ENCODE measurements around the gene SORL1-AS1.

SORL1-AS1 gene

GRCh38 chr11:121488170-121488569, 35.4 kb upstream of the SORL1-AS1 start:
- H3K9me3 ChIP-seq (ENCODE audit: low read depth, low read length) = no peaks in the 10 kb centered on the region

DNA sequence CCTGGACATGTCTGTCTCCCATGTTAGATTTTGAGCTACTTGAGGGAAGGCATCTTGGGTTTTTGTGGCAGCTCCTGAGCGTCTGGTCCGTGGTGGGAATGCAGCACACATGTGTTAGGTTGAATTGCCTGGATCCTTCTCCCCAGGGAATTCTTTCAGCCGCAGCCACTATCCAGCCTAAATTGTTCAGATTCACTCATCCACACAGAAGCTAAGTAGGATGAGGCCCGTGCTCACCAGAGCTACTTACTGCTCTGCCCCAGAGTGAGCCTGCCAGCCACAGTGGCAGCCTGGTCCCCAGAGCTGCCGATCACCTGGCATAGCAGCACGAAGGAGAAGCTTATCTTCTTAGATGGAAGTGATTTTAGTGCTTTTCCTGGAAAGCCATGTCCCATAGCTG, 34.4 kb upstream of the SORL1-AS1 start:
- Histone ChIP-seq H3K27ac (ENCODE audit: low read depth, low read length) (no peak overlapping the region), H3K79me2 (ENCODE audit: insufficient read depth, low read length) (no peaks in the 10 kb centered on the region), H3K4me2 (ENCODE audit: insufficient read depth, low read length) (no peak overlapping the region), H3K4me3 (ENCODE audit: insufficient read depth, low read length) (no peak overlapping the region), H3K4me1 (ENCODE audit: insufficient read depth, low read length) (no peaks in the 10 kb centered on the region), H2AFZ (ENCODE audit: low read length) (no peak overlapping the region), H3K9me3 (ENCODE audit: low read depth, low read length) (no peaks in the 10 kb centered on the region), H3K36me3 (ENCODE audit: insufficient read depth, low read length) (no peaks in the 10 kb centered on the region), H4K20me1 (ENCODE audit: insufficient read depth, low read length) (no peaks in the 10 kb centered on the region), H3K27me3 (ENCODE audit: insufficient read depth, low read length) (no peaks in the 10 kb centered on the region)
- DNase-seq (ENCODE audit: insufficient read length, low spot score, missing footprints) = no peak
- no peak for TF ChIP-seq CTCF (IDR thresholded peaks at IDR 0.05; ENCODE audit: extremely low read depth, low read depth, low read length)

More at GRCh38 chr11:121488170-121488569, 35.4 kb upstream of the SORL1-AS1 start:
- Histone ChIP-seq H3K27ac (ENCODE audit: low read depth, low read length) (no peak overlapping the region), H3K79me2 (ENCODE audit: insufficient read depth, low read length) (no peaks in the 10 kb centered on the region), H3K4me3 (ENCODE audit: insufficient read depth, low read length) (no peak overlapping the region), H3K36me3 (ENCODE audit: insufficient read depth, low read length) (no peaks in the 10 kb centered on the region), H3K27me3 (ENCODE audit: insufficient read depth, low read length) (no peaks in the 10 kb centered on the region), H3K4me1 (ENCODE audit: insufficient read depth, low read length) (no peaks in the 10 kb centered on the region), H3K4me2 (ENCODE audit: insufficient read depth, low read length) (no peak overlapping the region), H4K20me1 (ENCODE audit: insufficient read depth, low read length) (no peaks in the 10 kb centered on the region), H2AFZ (ENCODE audit: low read length) (no peak overlapping the region)
- no peak for TF ChIP-seq CTCF (IDR thresholded peaks at IDR 0.05; ENCODE audit: extremely low read depth, low read depth, low read length)
- no peak for DNase-seq (ENCODE audit: insufficient read length, low spot score, missing footprints)

GRCh38 chr11:121486054-121486453, 33.3 kb upstream of the SORL1-AS1 start:
- no peaks in the 10 kb centered on the region for H3K27me3 ChIP-seq (ENCODE audit: insufficient read depth, low read length)
- no peaks in the 10 kb centered on the region for H4K20me1 ChIP-seq (ENCODE audit: insufficient read depth, low read length)
- no peak for DNase-seq (ENCODE audit: insufficient read length, low spot score, missing footprints)
- no peaks in the 10 kb centered on the region for H3K9me3 ChIP-seq (ENCODE audit: low read depth, low read length)
- H2AFZ ChIP-seq (ENCODE audit: low read length) = no peak overlapping the region
- H3K4me1 ChIP-seq (ENCODE audit: insufficient read depth, low read length) = no peaks in the 10 kb centered on the region
- H3K27ac ChIP-seq (ENCODE audit: low read depth, low read length) = no peak overlapping the region
- H3K79me2 ChIP-seq (ENCODE audit: insufficient read depth, low read length) = no peaks in the 10 kb centered on the region
- H3K4me2 ChIP-seq (ENCODE audit: insufficient read depth, low read length) = no peak overlapping the region
- no peak overlapping the region for H3K4me3 ChIP-seq (ENCODE audit: insufficient read depth, low read length)
- TF ChIP-seq CTCF (IDR thresholded peaks at IDR 0.05; ENCODE audit: extremely low read depth, low read depth, low read length) = no peak
- H3K36me3 ChIP-seq (ENCODE audit: insufficient read depth, low read length) = no peaks in the 10 kb centered on the region

GRCh38 chr11:121485216-121485615, 32.4 kb upstream of the SORL1-AS1 start:
- no peak overlapping the region for H2AFZ ChIP-seq (ENCODE audit: low read length)
- H3K4me3 ChIP-seq (ENCODE audit: insufficient read depth, low read length) = no peak overlapping the region
- H4K20me1 ChIP-seq (ENCODE audit: insufficient read depth, low read length) = no peaks in the 10 kb centered on the region
- H3K9me3 ChIP-seq (ENCODE audit: low read depth, low read length) = no peaks in the 10 kb centered on the region
- no peaks in the 10 kb centered on the region for H3K79me2 ChIP-seq (ENCODE audit: insufficient read depth, low read length)
- H3K27me3 ChIP-seq (ENCODE audit: insufficient read depth, low read length) = no peaks in the 10 kb centered on the region
- no peaks in the 10 kb centered on the region for H3K4me1 ChIP-seq (ENCODE audit: insufficient read depth, low read length)
- no peak overlapping the region for H3K27ac ChIP-seq (ENCODE audit: low read depth, low read length)
- H3K36me3 ChIP-seq (ENCODE audit: insufficient read depth, low read length) = no peaks in the 10 kb centered on the region
- no peak for DNase-seq (ENCODE audit: insufficient read length, low spot score, missing footprints)
- no peak overlapping the region for H3K4me2 ChIP-seq (ENCODE audit: insufficient read depth, low read length)
- no peak for TF ChIP-seq CTCF (IDR thresholded peaks at IDR 0.05; ENCODE audit: extremely low read depth, low read depth, low read length)

All from osteoblast (primary cell).